ENCODE measurements around the gene ACOX2. TPM values are rescaled to one million over a fixed set of nuclear protein-coding genes. Genes with fewer than 3 reads are reported as not detected.

ACOX2 gene
- total and polyA plus RNA-seq, 4 donors = 74.3 to 214 (median 141) TPM

DNA sequence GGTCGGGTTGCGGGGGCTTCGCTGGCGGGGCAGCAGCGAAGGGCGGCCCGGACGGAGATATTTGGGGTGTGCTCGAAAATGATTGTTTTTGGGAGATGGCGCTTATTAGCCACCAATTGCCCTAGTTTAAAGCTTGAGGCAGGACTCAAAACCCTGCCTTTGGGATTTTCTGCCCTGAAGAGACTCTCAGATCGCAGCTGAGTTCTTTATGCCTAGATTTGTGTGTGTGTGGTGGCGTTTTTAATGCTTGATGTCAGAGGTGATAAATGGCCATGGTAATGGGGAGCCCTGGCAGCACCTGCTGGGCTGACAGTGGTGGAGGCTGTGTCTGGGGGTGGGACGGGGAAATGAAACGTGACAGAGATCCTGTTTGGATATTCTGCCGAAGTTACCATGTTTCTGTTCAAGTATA is 44.5 kb downstream of the ACOX2 start:
- Histone ChIP-seq H3K4me3 (ENCODE audit: low read depth in 1 of 3, low read length in 3 of 3) (peak overlapping the region; percentile 87 to 98 (median 89)), H3K9ac (ENCODE audit: low read depth in 1 of 2, low read length in 2 of 2) (peak overlapping the region; percentile 88 to 89), H3K9me3 (ENCODE audit: control insufficient read depth in 4 of 4, low read length in 3 of 4) (no peaks in the 10 kb centered on the region), H3K27ac (ENCODE audit: low read depth in 1 of 2, low read length in 2 of 2) (peak overlapping the region; percentile 77 to 81), H3K36me3 (ENCODE audit: control insufficient read depth in 4 of 4, insufficient read depth in 3 of 4, low read depth in 1 of 4, low read length in 3 of 4) (no peaks in the 10 kb centered on the region), H3K27me3 (ENCODE audit: control insufficient read depth in 4 of 4, insufficient read depth in 4 of 4, low read length in 3 of 4) (no peaks in the 10 kb centered on the region), H3K4me1 (ENCODE audit: control insufficient read depth in 4 of 4, insufficient read depth in 4 of 4, low read length in 3 of 4) (peaks cover 4 to 59% (median 41%) of the 10 kb centered on the region in 4 donors)
- WGBS = under 1% methylated on average over 15 of the region's 15 CpGs
- TF ChIP-seq YY1 (IDR thresholded peaks at IDR 0.05) = peak; percentile 33
- TF ChIP-seq TAF1 (conservative IDR thresholded peaks at IDR 0.05) = no peak
- DNase-seq (ENCODE audit: low spot score) = no peak

DNA sequence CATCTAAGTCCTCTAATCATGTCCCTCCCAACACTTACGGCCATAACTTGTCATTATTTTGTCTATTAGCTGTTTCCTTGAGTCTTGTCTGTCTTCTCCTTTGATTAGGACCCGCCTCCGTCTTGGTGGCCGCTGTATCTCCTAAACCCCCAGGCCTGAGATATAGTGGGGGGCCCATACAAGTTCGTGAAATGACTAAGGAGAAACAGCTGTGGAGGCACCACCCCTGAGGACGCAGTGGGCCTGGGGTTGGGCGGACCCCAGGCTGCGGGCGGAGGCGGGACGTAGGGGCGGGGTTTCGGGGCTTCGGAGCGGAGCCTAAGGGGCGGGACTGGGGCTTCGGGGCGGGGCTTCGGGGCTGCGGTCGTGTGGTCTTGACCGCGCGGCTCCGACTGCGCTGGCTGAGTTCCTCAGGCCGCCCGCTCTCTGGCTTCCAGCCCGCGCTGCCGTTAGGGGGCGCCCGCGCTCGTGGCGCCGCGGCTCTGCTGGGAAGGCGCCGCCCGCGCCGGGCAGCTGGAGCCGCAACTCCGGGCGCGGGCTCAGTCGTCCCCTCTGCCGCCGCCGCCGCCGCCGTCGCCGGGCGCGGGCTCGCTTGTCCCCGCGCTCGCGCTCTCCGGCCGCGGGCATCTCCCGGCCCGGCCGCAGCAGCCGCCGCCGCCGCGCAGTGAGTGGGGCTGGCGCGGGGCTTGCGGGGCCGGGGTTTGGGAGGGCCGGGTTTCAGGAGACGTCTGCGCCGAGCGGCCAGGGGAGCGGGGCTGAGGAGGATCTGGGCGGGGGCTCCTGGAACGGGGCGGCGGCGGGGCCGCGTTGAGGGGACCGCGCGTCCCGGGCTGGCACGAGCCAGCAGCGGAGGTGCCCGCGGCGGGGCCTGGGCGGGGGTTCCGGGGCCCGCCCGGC is 45.2 kb downstream of the ACOX2 start, which contains the start of gene KCTD6:
Gene KCTD6, plus strand, starts transcription at position 591 of the 897 bp plus-strand sequence. CDS start 6,660 bp downstream, outside the sequence.
- TF ChIP-seq, protein P1, sequence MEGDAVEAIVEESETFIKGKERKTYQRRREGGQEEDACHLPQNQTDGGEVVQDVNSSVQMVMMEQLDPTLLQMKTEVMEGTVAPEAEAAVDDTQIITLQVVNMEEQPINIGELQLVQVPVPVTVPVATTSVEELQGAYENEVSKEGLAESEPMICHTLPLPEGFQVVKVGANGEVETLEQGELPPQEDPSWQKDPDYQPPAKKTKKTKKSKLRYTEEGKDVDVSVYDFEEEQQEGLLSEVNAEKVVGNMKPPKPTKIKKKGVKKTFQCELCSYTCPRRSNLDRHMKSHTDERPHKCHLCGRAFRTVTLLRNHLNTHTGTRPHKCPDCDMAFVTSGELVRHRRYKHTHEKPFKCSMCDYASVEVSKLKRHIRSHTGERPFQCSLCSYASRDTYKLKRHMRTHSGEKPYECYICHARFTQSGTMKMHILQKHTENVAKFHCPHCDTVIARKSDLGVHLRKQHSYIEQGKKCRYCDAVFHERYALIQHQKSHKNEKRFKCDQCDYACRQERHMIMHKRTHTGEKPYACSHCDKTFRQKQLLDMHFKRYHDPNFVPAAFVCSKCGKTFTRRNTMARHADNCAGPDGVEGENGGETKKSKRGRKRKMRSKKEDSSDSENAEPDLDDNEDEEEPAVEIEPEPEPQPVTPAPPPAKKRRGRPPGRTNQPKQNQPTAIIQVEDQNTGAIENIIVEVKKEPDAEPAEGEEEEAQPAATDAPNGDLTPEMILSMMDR (IDR thresholded peaks at IDR 0.05; ENCODE audit: low read depth, low read length, missing input control) = peak; percentile 88
- TF ChIP-seq RAD21 (IDR thresholded peaks at IDR 0.05) (peak; percentile 55 to 71), SP1 (IDR thresholded peaks at IDR 0.05) (peak; percentile 53), YY1 (IDR thresholded peaks at IDR 0.05) (peak; percentile 22), HNF4A (conservative IDR thresholded peaks at IDR 0.05) (peak in 1 of 2 donors; percentile 5), RXRA (IDR thresholded peaks at IDR 0.05) (no peak)
- TF ChIP-seq, protein P2, sequence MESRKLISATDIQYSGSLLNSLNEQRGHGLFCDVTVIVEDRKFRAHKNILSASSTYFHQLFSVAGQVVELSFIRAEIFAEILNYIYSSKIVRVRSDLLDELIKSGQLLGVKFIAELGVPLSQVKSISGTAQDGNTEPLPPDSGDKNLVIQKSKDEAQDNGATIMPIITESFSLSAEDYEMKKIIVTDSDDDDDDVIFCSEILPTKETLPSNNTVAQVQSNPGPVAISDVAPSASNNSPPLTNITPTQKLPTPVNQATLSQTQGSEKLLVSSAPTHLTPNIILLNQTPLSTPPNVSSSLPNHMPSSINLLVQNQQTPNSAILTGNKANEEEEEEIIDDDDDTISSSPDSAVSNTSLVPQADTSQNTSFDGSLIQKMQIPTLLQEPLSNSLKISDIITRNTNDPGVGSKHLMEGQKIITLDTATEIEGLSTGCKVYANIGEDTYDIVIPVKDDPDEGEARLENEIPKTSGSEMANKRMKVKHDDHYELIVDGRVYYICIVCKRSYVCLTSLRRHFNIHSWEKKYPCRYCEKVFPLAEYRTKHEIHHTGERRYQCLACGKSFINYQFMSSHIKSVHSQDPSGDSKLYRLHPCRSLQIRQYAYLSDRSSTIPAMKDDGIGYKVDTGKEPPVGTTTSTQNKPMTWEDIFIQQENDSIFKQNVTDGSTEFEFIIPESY (IDR thresholded peaks at IDR 0.05) = no peak
- TF ChIP-seq, protein P3, sequence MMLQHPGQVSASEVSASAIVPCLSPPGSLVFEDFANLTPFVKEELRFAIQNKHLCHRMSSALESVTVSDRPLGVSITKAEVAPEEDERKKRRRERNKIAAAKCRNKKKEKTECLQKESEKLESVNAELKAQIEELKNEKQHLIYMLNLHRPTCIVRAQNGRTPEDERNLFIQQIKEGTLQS (IDR thresholded peaks at IDR 0.05) = no peak
- peaks cover 8 to 65% (median 47%) of the 10 kb centered on the region in 4 donors for H3K4me1 ChIP-seq (ENCODE audit: control insufficient read depth in 4 of 4, insufficient read depth in 4 of 4, low read length in 3 of 4)
- WGBS = 1% methylated on average over 104 of the region's 104 CpGs

DNA sequence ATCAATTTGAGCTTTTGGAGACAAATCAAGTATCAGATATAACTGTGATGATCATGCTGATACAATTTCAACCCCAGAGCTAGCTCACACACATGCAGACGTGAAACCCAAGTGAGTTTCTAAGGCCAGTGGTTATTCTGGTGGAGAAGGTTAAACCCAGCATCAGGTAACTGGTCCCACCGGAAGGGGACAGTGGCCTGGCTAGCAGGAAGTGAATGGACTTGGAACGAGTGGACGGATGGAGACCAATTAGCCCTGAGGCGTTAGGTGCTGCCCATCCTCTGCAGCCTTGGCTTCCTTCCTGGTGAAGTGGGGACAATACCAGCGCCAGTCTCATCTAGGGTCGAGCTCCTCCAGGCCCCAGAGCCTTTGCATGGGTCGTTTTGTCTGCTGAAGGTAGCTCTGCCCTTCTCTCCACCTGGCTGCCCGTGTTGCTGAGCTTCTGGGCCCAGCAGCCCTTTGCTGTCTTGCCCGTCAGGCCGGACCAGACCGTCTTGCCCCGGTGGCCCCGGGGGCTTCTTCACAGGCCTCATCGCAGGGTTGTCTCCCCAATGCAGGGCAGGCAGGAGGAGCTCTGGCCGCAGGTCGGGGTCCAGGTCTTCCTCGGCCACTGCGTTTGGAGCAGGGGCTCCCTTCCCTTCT is 46.0 kb downstream of the ACOX2 start:
- peaks cover 8 to 62% (median 50%) of the 10 kb centered on the region in 4 donors for H3K4me1 ChIP-seq (ENCODE audit: control insufficient read depth in 4 of 4, insufficient read depth in 4 of 4, low read length in 3 of 4)
- DNase-seq (ENCODE audit: low spot score) = no peak
- H3K9me3 ChIP-seq (ENCODE audit: control insufficient read depth in 4 of 4, low read length in 3 of 4) = no peaks in the 10 kb centered on the region
- H3K4me3 ChIP-seq (ENCODE audit: low read depth in 1 of 3, low read length in 3 of 3) = peak overlapping the region; percentile 45 to 98 (median 57)
- no peaks in the 10 kb centered on the region for H3K27me3 ChIP-seq (ENCODE audit: control insufficient read depth in 4 of 4, insufficient read depth in 4 of 4, low read length in 3 of 4)
- H3K36me3 ChIP-seq (ENCODE audit: control insufficient read depth in 4 of 4, insufficient read depth in 3 of 4, low read depth in 1 of 4, low read length in 3 of 4) = no peaks in the 10 kb centered on the region
- TF ChIP-seq HNF4G (IDR thresholded peaks at IDR 0.05) = no peak
- TF ChIP-seq FOXA1 (IDR thresholded peaks at IDR 0.05) = no peak
- TF ChIP-seq, protein P3 (IDR thresholded peaks at IDR 0.05) = no peak
- TF ChIP-seq, protein P4, sequence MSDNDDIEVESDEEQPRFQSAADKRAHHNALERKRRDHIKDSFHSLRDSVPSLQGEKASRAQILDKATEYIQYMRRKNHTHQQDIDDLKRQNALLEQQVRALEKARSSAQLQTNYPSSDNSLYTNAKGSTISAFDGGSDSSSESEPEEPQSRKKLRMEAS (IDR thresholded peaks at IDR 0.05) = no peak
- TF ChIP-seq SP1 (IDR thresholded peaks at IDR 0.05) = no peak
- no peak for TF ChIP-seq TAF1 (conservative IDR thresholded peaks at IDR 0.05)
- TF ChIP-seq NR2F2 (IDR thresholded peaks at IDR 0.05) = no peak
- TF ChIP-seq RXRA (IDR thresholded peaks at IDR 0.05) = no peak
- TF ChIP-seq, protein P5, sequence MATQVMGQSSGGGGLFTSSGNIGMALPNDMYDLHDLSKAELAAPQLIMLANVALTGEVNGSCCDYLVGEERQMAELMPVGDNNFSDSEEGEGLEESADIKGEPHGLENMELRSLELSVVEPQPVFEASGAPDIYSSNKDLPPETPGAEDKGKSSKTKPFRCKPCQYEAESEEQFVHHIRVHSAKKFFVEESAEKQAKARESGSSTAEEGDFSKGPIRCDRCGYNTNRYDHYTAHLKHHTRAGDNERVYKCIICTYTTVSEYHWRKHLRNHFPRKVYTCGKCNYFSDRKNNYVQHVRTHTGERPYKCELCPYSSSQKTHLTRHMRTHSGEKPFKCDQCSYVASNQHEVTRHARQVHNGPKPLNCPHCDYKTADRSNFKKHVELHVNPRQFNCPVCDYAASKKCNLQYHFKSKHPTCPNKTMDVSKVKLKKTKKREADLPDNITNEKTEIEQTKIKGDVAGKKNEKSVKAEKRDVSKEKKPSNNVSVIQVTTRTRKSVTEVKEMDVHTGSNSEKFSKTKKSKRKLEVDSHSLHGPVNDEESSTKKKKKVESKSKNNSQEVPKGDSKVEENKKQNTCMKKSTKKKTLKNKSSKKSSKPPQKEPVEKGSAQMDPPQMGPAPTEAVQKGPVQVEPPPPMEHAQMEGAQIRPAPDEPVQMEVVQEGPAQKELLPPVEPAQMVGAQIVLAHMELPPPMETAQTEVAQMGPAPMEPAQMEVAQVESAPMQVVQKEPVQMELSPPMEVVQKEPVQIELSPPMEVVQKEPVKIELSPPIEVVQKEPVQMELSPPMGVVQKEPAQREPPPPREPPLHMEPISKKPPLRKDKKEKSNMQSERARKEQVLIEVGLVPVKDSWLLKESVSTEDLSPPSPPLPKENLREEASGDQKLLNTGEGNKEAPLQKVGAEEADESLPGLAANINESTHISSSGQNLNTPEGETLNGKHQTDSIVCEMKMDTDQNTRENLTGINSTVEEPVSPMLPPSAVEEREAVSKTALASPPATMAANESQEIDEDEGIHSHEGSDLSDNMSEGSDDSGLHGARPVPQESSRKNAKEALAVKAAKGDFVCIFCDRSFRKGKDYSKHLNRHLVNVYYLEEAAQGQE (IDR thresholded peaks at IDR 0.05) = no peak
- TF ChIP-seq RAD21 (IDR thresholded peaks at IDR 0.05) = no peak
- no peak for TF ChIP-seq HNF4A (conservative IDR thresholded peaks at IDR 0.05)
- peak overlapping the region; percentile 65 to 86 for H3K27ac ChIP-seq (ENCODE audit: low read depth in 1 of 2, low read length in 2 of 2)
- 79% methylated on average over 19 of the region's 19 CpGs for WGBS
- H3K9ac ChIP-seq (ENCODE audit: low read depth in 1 of 2, low read length in 2 of 2) = peak overlapping the region; percentile 18 to 70

More for the DNA sequence above, 45.2 kb downstream of the ACOX2 start, which contains the start of gene KCTD6:
- Histone ChIP-seq H3K27ac (ENCODE audit: low read depth in 1 of 2, low read length in 2 of 2) (peak within 1 kb of the TSS; percentile 81 to 86), H3K4me3 (ENCODE audit: low read depth in 1 of 3, low read length in 3 of 3) (peak within 1 kb of the TSS; percentile 87 to 98 (median 89)), H3K27me3 (ENCODE audit: control insufficient read depth in 4 of 4, insufficient read depth in 4 of 4, low read length in 3 of 4) (no peaks in the 10 kb centered on the region), H3K9ac (ENCODE audit: low read depth in 1 of 2, low read length in 2 of 2) (peak within 1 kb of the TSS; percentile 88 to 89), H3K9me3 (ENCODE audit: control insufficient read depth in 4 of 4, low read length in 3 of 4) (no peaks in the 10 kb centered on the region), H3K36me3 (ENCODE audit: control insufficient read depth in 4 of 4, insufficient read depth in 3 of 4, low read depth in 1 of 4, low read length in 3 of 4) (no peaks in the 10 kb centered on the region)
- peak; percentile 98 for DNase-seq (ENCODE audit: low spot score)
